GM18909 (cell line): ENCODE measurements around the gene SLC28A1.
"Not testable (repeated sequence)": the region's sequence is repeated elsewhere in the genome, so short reads cannot be mapped to it uniquely, and the experiment has no call there.

Experiments
- ATAC-seq: cut with Tn5 transposase; IDR thresholded peaks from one replicate; pipeline ENCODE4 v1.9.1; 2021; ENCODE audit warnings: mild to moderate bottlenecking; ENCODE audit not compliant: unreplicated experiment, poor library complexity

The SLC28A1 gene

GRCh38 chr15:84908564-84908963 lies 24.1 kb downstream of the SLC28A1 start:
- ATAC-seq: no peak

GRCh38 chr15:84909029-84909428 lies 24.6 kb downstream of the SLC28A1 start:
- ATAC-seq: no peak

- no peak for ATAC-seq
Observed at GRCh38 chr15:84909782-84910181, 25.3 kb downstream of the SLC28A1 start.

GRCh38 chr15:84910928-84911623 lies 26.6 kb downstream of the SLC28A1 start:
- no peak for ATAC-seq

GRCh38 chr15:84911879-84912660 lies 27.6 kb downstream of the SLC28A1 start:
- no peak for ATAC-seq

GRCh38 chr15:84913360-84913723 lies 28.9 kb downstream of the SLC28A1 start:
- no peak for ATAC-seq

GRCh38 chr15:84914351-84914750 lies 29.9 kb downstream of the SLC28A1 start:
- no peak for ATAC-seq

- peak; percentile 98 for ATAC-seq
Observed at GRCh38 chr15:84914909-84915605, 30.6 kb downstream of the SLC28A1 start.

- no peak for ATAC-seq
Observed at GRCh38 chr15:84915606-84915958, 31.1 kb downstream of the SLC28A1 start.

GRCh38 chr15:84917452-84917851 lies 33.0 kb downstream of the SLC28A1 start:
- ATAC-seq: no peak

GRCh38 chr15:84919106-84919667 lies 34.7 kb downstream of the SLC28A1 start:
- ATAC-seq: no peak

GRCh38 chr15:84921121-84921520 lies 36.7 kb downstream of the SLC28A1 start:
- ATAC-seq: no peak

- ATAC-seq: no peak
Observed at GRCh38 chr15:84922530-84922929, 38.1 kb downstream of the SLC28A1 start.

GRCh38 chr15:84924077-84924731 lies 39.7 kb downstream of the SLC28A1 start:
- no peak for ATAC-seq

- not testable (repeated sequence) for ATAC-seq
Observed at GRCh38 chr15:84924821-84925569, 40.5 kb downstream of the SLC28A1 start.

GRCh38 chr15:84925906-84926305 lies 41.4 kb downstream of the SLC28A1 start:
- no peak for ATAC-seq

GRCh38 chr15:84926491-84927230 lies 42.2 kb downstream of the SLC28A1 start:
- ATAC-seq: no peak

- ATAC-seq: no peak
Observed at GRCh38 chr15:84928843-84929168, 44.3 kb downstream of the SLC28A1 start.
